IMR-90 (cell line): Measurements from ENCODE around the gene HBEGF. TPM values are rescaled to one million over a fixed set of nuclear protein-coding genes. Genes with fewer than 3 reads are reported as not detected.

Experiments
- ATAC-seq: fragments of 200-7000 bp; cut with Tn5 transposase; 2 replicates; pipeline ENCODE4 v1.9.1; 2020; ENCODE audit warnings: low read depth, mild to moderate bottlenecking, moderate library complexity
- BruUV-seq: library from RNA; stranded (reverse); fragments of 400-500 nt; replicated peaks from 2 replicates; lab custom pipeline; 2021; lab: Mats Ljungman, UMichigan
- CTCF ChIA-PET: fragments of 300-600 bp; formaldehyde crosslinking; extraction: SDS; loops from one replicate; lab custom pipeline; 2021; ENCODE audit warnings: antibody characterized with exemption; lab: Yijun Ruan, JAX
- POLR2A ChIA-PET: fragments of 300-600 bp; sonication (Branson Sonifier 250); formaldehyde crosslinking; loops from one replicate; lab custom pipeline; 2022; ENCODE audit warnings: antibody characterized with exemption; ENCODE audit not compliant: unreplicated experiment; lab: Charles Lee
- DNase-seq: peaks from one replicate; pipeline ENCODE4 v3.0.0; 2013
- H2AFZ ChIP-seq: replicated peaks from 2 replicates; pipeline ENCODE3; 2013; ENCODE audit warnings: low read length, mild to moderate bottlenecking; ENCODE audit not compliant: poor library complexity
- H2AK5ac ChIP-seq: 2 replicates; pipeline ENCODE4 v1.6.1; 2013; ENCODE audit warnings: low read depth, low read length, inconsistent platforms
- H2AK9ac ChIP-seq: replicated peaks from 2 replicates; pipeline ENCODE3; 2013; ENCODE audit warnings: mild to moderate bottlenecking, low read depth, low read length, moderate library complexity; ENCODE audit not compliant: poor library complexity
- H2BK120ac ChIP-seq: 2 replicates; pipeline ENCODE4 v1.6.1; 2013; ENCODE audit warnings: low read depth, low read length, inconsistent platforms
- H2BK15ac ChIP-seq: 3 replicates; pipeline ENCODE4 v1.6.1; 2013; ENCODE audit warnings: low read depth, low read length, inconsistent platforms
- H2BK20ac ChIP-seq: 2 replicates; pipeline ENCODE4 v1.6.1; 2013; ENCODE audit warnings: low read depth, mild to moderate bottlenecking, inconsistent platforms, low read length, moderate library complexity
- H2BK5ac ChIP-seq: 2 replicates; pipeline ENCODE4 v1.6.1; 2013; ENCODE audit warnings: mild to moderate bottlenecking, low read depth, low read length, inconsistent platforms; ENCODE audit not compliant: poor library complexity, severe bottlenecking
- H3K14ac ChIP-seq: replicated peaks from 2 replicates; pipeline ENCODE4 v1.6.1; 2013; ENCODE audit warnings: low read depth, low read length, inconsistent platforms
- H3K18ac ChIP-seq: 2 replicates; pipeline ENCODE4 v1.6.1; 2013; ENCODE audit warnings: low read depth, low read length, control low read depth
- H3K23ac ChIP-seq: 2 replicates; pipeline ENCODE4 v1.6.1; 2013; ENCODE audit warnings: low read depth, low read length, inconsistent platforms
- H3K27ac ChIP-seq: 2 replicates; pipeline ENCODE4 v1.5.1; 2013; ENCODE audit warnings: mild to moderate bottlenecking, control low read depth, low read length; ENCODE audit not compliant: insufficient read depth
- H3K27me3 ChIP-seq: 2 replicates; pipeline ENCODE4 v1.6.1; 2013; ENCODE audit warnings: low read length; ENCODE audit not compliant: control insufficient read depth, insufficient read depth
- H3K36me3 ChIP-seq: 2 replicates; pipeline ENCODE4 v1.6.1; 2013; ENCODE audit warnings: low read length, mixed read lengths; ENCODE audit not compliant: control insufficient read depth, insufficient read depth
- H3K4ac ChIP-seq: 2 replicates; pipeline ENCODE4 v1.6.1; 2013; ENCODE audit warnings: low read depth, low read length, inconsistent platforms
- H3K4me1 ChIP-seq: 2 replicates; pipeline ENCODE4 v1.6.1; 2013; ENCODE audit warnings: low read length, mixed read lengths; ENCODE audit not compliant: control insufficient read depth, insufficient read depth
- H3K4me2 ChIP-seq: 2 replicates; pipeline ENCODE4 v1.6.1; 2013; ENCODE audit warnings: low read depth, mild to moderate bottlenecking, control low read depth, low read length, moderate library complexity
- H3K4me3 ChIP-seq: 2 replicates; pipeline ENCODE4 v1.5.1; 2013; ENCODE audit warnings: low read depth, mild to moderate bottlenecking, control low read depth, low read length, moderate library complexity; ENCODE audit not compliant: insufficient read depth
- H3K56ac ChIP-seq: 2 replicates; pipeline ENCODE4 v1.6.1; 2013; ENCODE audit warnings: low read length, inconsistent platforms; ENCODE audit not compliant: insufficient read depth; ENCODE audit errors: extremely low read depth
- H3K79me1 ChIP-seq, 2 experiments: 2 replicates each; pipeline ENCODE4 v1.6.1; 2013; ENCODE audit warnings: low read length in 2 of 2, inconsistent platforms in 1 of 2, low read depth in 1 of 2
- H3K9ac ChIP-seq: 2 replicates; pipeline ENCODE4 v1.6.1; 2013; ENCODE audit warnings: low read depth, low read length, control low read depth
- H3K9me1 ChIP-seq: 2 replicates; pipeline ENCODE4 v1.6.1; 2013; ENCODE audit warnings: low read length, inconsistent platforms; ENCODE audit not compliant: insufficient read depth
- H3K9me3 ChIP-seq: 2 replicates; pipeline ENCODE4 v1.6.1; 2013; ENCODE audit warnings: low read length; ENCODE audit not compliant: control insufficient read depth, insufficient read depth
- H4K20me1 ChIP-seq: 2 replicates; pipeline ENCODE4 v1.6.1; 2013; ENCODE audit warnings: low read length, inconsistent platforms; ENCODE audit not compliant: insufficient read depth
- H4K5ac ChIP-seq: 2 replicates; pipeline ENCODE4 v1.6.1; 2013; ENCODE audit warnings: mild to moderate bottlenecking, low read depth, low read length, control low read depth
- H4K8ac ChIP-seq, 2 experiments: 2 replicates each; pipeline ENCODE4 v1.6.1; 2013; ENCODE audit warnings: low read depth in 2 of 2, low read length in 2 of 2, control low read depth in 1 of 2, inconsistent platforms in 1 of 2
- H4K91ac ChIP-seq: 2 replicates; pipeline ENCODE4 v1.6.1; 2013; ENCODE audit warnings: low read depth, low read length, inconsistent platforms; ENCODE audit not compliant: insufficient read depth
- BHLHE40 ChIP-seq: fragments of 150-350 bp; IDR thresholded peaks from 2 replicates; pipeline ENCODE4 v1.6.1; 2016; ENCODE audit warnings: mild to moderate bottlenecking, low read depth, low read length
- CHD1 ChIP-seq: IDR thresholded peaks from 2 replicates; pipeline ENCODE4 v1.6.1; 2012; ENCODE audit warnings: low read depth, low read length, improper control_type of control experiment
- ELK1 ChIP-seq: fragments of 150-350 bp; IDR thresholded peaks from 2 replicates; pipeline ENCODE4 v1.6.1; 2016; ENCODE audit warnings: low read depth, mild to moderate bottlenecking, low read length, moderate library complexity, borderline replicate concordance
- FOS ChIP-seq: fragments of 150-350 bp; IDR thresholded peaks from 2 replicates; pipeline ENCODE4 v1.6.1; 2016; ENCODE audit warnings: low read depth, low read length
- MAFK ChIP-seq: IDR thresholded peaks from 2 replicates; pipeline ENCODE4 v1.6.1; 2012; ENCODE audit warnings: low read depth, low read length, improper control_type of control experiment
- MAZ ChIP-seq: IDR thresholded peaks from 2 replicates; pipeline ENCODE4 v1.6.1; 2012; ENCODE audit warnings: low read depth, mild to moderate bottlenecking, low read length, improper control_type of control experiment, moderate library complexity, borderline replicate concordance
- POLR2A ChIP-seq: IDR thresholded peaks from 2 replicates; pipeline ENCODE4 v1.6.1; 2012; ENCODE audit warnings: mild to moderate bottlenecking, low read depth, low read length
- RCOR1 ChIP-seq: IDR thresholded peaks from 2 replicates; pipeline ENCODE4 v1.6.1; 2012; ENCODE audit warnings: mild to moderate bottlenecking, low read length, improper control_type of control experiment; ENCODE audit not compliant: insufficient replicate concordance
- RFX5 ChIP-seq: IDR thresholded peaks from 2 replicates; pipeline ENCODE4 v1.8.0; 2012; ENCODE audit warnings: low read depth, mild to moderate bottlenecking, low read length, moderate library complexity
- SMC3 ChIP-seq: fragments of 150-350 bp; IDR thresholded peaks from 2 replicates; pipeline ENCODE4 v1.6.1; 2016; ENCODE audit warnings: low read depth, mild to moderate bottlenecking, antibody characterized with exemption, low read length, moderate library complexity
- USF2 ChIP-seq: fragments of 150-350 bp; IDR thresholded peaks from 2 replicates; pipeline ENCODE4 v1.6.1; 2017; ENCODE audit warnings: mild to moderate bottlenecking, antibody characterized with exemption, low read length, low read depth
- WGBS, 2 experiments: methylation state at CpG; one replicate each; pipeline versions ENCODE4 v1.1.5 to v1.1.7; 2013; ENCODE audit warnings: missing lambda C conversion rate in 2 of 2; ENCODE audit not compliant: insufficient read length in 1 of 2; ENCODE audit errors: extremely low coverage in 2 of 2; 5-methylcytosine and 5-hydroxymethylcytosine counted together
- dilution Hi-C: fragments of 300-500 bp; cut with HindIII; formaldehyde crosslinking; loops from one replicate; pipeline ENCODE4 v1.14.3; 2018; ENCODE audit warnings: low sequenced_read_pairs; ENCODE audit not compliant: unreplicated experiment
- in situ Hi-C: fragments of 300-500 bp; cut with MboI; formaldehyde crosslinking; loops from 3 replicates; pipeline ENCODE4 v1.14.3; 2019; ENCODE audit warnings: low sequenced_read_pairs, inconsistent platforms, mixed read lengths
- intact Hi-C: fragments of 100-400 bp; cut with micrococcal nuclease; formaldehyde crosslinking; loops from 2 replicates; pipeline ENCODE4 v1.10.0; 2022
- polyA plus RNA-seq, 3 experiments: library from polyadenylated mRNA; depleted of rRNA; stranded (reverse); fragments of >200 nt; gene quantifications; 2 replicates each; pipeline ENCODE4 v1.2.3, GENCODE V29; 2012; ENCODE audit warnings: low replicate concordance in 1 of 3
- total RNA-seq: library from RNA; depleted of rRNA; stranded (reverse); fragments of >200 nt; gene quantifications from 2 replicates; pipeline ENCODE4 v1.2.3, GENCODE V29; 2012

The HBEGF gene
- total and polyA plus RNA-seq, 2 of the 4 experiments (the other 2 are of a cell fraction), result 18.8 to 36.1 TPM

- TF ChIP-seq ELK1 (no peak), POLR2A (no peak)
These were observed 470 bp downstream of the HBEGF start (continued) for GRCh38 chr5:140345919-140346347.

- H3K23ac ChIP-seq, result no peak overlapping the region
- H3K9ac ChIP-seq, result no peak overlapping the region
- H3K56ac ChIP-seq, result no peak overlapping the region
- no TSS peak for BruUV-seq
- peaks cover 4% of the 10 kb centered on the region; the same call in 1 of the 2 replicates for H3K9me1 ChIP-seq
- intact Hi-C loops (loop anchor here (5.0 kb wide), 1 partner anchor 48 kb away; no protein-coding TSS in a partner anchor), in situ Hi-C loops (no loop called here), dilution Hi-C loops (no loop called here)
- H3K27me3 ChIP-seq, result no peaks in the 10 kb centered on the region
- ATAC-seq (no peak), DNase-seq (peak; percentile 57)
- H2AK5ac ChIP-seq, result peak overlapping the region; percentile 64
- no CpG with 5 or more reads among the region's 4 CpGs for WGBS, 2 experiments
- H3K36me3 ChIP-seq, result peaks cover 6% of the 10 kb centered on the region; the same call in 1 of the 2 replicates
- H3K4ac ChIP-seq, result peak overlapping the region; percentile 7; the same call in 1 of the 2 replicates
- no peak overlapping the region for H4K5ac ChIP-seq
- H3K18ac ChIP-seq, result no peak overlapping the region
- no peak overlapping the region for H2BK120ac ChIP-seq
- H4K8ac ChIP-seq, result peak overlapping the region in 1 of 2 experiments; percentile 40; a peak in 1 of 4 replicates
- H3K4me2 ChIP-seq, result peak overlapping the region; percentile 29; the same call in 1 of the 2 replicates
- ChIA-PET POLR2A (interaction anchor here (1.5 kb wide), 1 partner anchor 9 kb away, joined by 4 read pairs; no protein-coding TSS in a partner anchor), CTCF (interaction anchor here (0.5 to 11.0 kb wide), 15 partner anchors 8 to 125 kb away, joined by 3 to 233 read pairs (median 6); no protein-coding TSS in a partner anchor)
- H2BK15ac ChIP-seq, result no peak overlapping the region; the same call in 2 of the 3 replicates
- H3K14ac ChIP-seq, result no peak overlapping the region
- no peak overlapping the region for H3K4me3 ChIP-seq
- no peak overlapping the region for H2BK5ac ChIP-seq
- H3K9me3 ChIP-seq, result no peaks in the 10 kb centered on the region
- no peak overlapping the region for H2AFZ ChIP-seq
- peaks cover 11% of the 10 kb centered on the region for H3K4me1 ChIP-seq
- peaks cover 28 to 53% of the 10 kb centered on the region in 2 experiments for H3K79me1 ChIP-seq
- no peak overlapping the region for H2BK20ac ChIP-seq
- H2AK9ac ChIP-seq, result peak overlapping the region; percentile 46
- no peak overlapping the region for H3K27ac ChIP-seq
- no peak overlapping the region for H4K91ac ChIP-seq
- H4K20me1 ChIP-seq, result 0 out of 2 replicates have a peak, but pooled peaks cover 9% of the 10 kb centered on the region
- TF ChIP-seq POLR2A (no peak), CHD1 (no peak), USF2 (no peak), MAFK (no peak), ELK1 (no peak), SMC3 (0 out of 2 replicates have a peak, but pooled peaks have one; percentile 1), BHLHE40 (no peak), RCOR1 (no peak), FOS (peak; percentile 40; the same call in 1 of the 2 replicates), MAZ (no peak), RFX5 (no peak)
These were observed 1.6 kb downstream of the HBEGF start for GRCh38 chr5:140344683-140345423.
